Activated T-cell treated with anti-CD3 and anti-CD28 coated beads, Interleukin-2, amount 50 U/mL, for 1 hour (primary cell): Measurements from ENCODE around the gene RBFOX2.

Experiments
- DNase-seq: peaks from one replicate; pipeline ENCODE4 v3.0.0-alpha.2; 2020

RBFOX2 gene

GRCh38 chr22:35852076-35852475, 176.5 kb downstream of the RBFOX2 start:
- no peak for DNase-seq

GRCh38 chr22:35850831-35851230, 177.8 kb downstream of the RBFOX2 start:
- no peak for DNase-seq

- no peak for DNase-seq
Observed at GRCh38 chr22:35846804-35847203, 181.8 kb downstream of the RBFOX2 start.

GRCh38 chr22:35844886-35845285, 183.7 kb downstream of the RBFOX2 start:
- no peak for DNase-seq

GRCh38 chr22:35842954-35843353, 185.7 kb downstream of the RBFOX2 start:
- no peak for DNase-seq

- DNase-seq: no peak
Observed at GRCh38 chr22:35842519-35842913, 186.1 kb downstream of the RBFOX2 start.

GRCh38 chr22:35841907-35842518, 186.6 kb downstream of the RBFOX2 start:
- no peak for DNase-seq

GRCh38 chr22:35840302-35840739, 188.3 kb downstream of the RBFOX2 start:
- DNase-seq: no peak

- DNase-seq: no peak
Observed at GRCh38 chr22:35839841-35840301, 188.8 kb downstream of the RBFOX2 start.

GRCh38 chr22:35838855-35839576, 189.6 kb downstream of the RBFOX2 start:
- DNase-seq: no peak

- no peak for DNase-seq
Observed at GRCh38 chr22:35837101-35837727, 191.4 kb downstream of the RBFOX2 start.

GRCh38 chr22:35835998-35836691, 192.5 kb downstream of the RBFOX2 start:
- DNase-seq: no peak

GRCh38 chr22:35835267-35835997, 193.2 kb downstream of the RBFOX2 start:
- no peak for DNase-seq

GRCh38 chr22:35834061-35834460, 194.6 kb downstream of the RBFOX2 start:
- DNase-seq: no peak

GRCh38 chr22:35830305-35830704, 198.3 kb downstream of the RBFOX2 start:
- DNase-seq: no peak

- no peak for DNase-seq
Observed at GRCh38 chr22:35824256-35824655, 204.4 kb downstream of the RBFOX2 start.

- DNase-seq: no peak
Observed at GRCh38 chr22:35821654-35822053, 207.0 kb downstream of the RBFOX2 start.

- DNase-seq: no peak
Observed at GRCh38 chr22:35819421-35819820, 209.2 kb downstream of the RBFOX2 start.

- no peak for DNase-seq
Observed at GRCh38 chr22:35818897-35819296, 209.7 kb downstream of the RBFOX2 start.

GRCh38 chr22:35812600-35812999, 216.0 kb downstream of the RBFOX2 start:
- no peak for DNase-seq

GRCh38 chr22:35811670-35812069, 217.0 kb downstream of the RBFOX2 start:
- DNase-seq: no peak

- DNase-seq: no peak
Observed at GRCh38 chr22:35809816-35810215, 218.8 kb downstream of the RBFOX2 start.

- DNase-seq: no peak
Observed at GRCh38 chr22:35808377-35808776, 220.2 kb downstream of the RBFOX2 start.
